GM19238 (cell line): ENCODE measurements around the gene BNIP5.

ENCODE experiments used
- DNase-seq: peaks from one replicate; pipeline ENCODE4 v3.0.0; 2011; ENCODE audit warnings: low spot score; ENCODE audit not compliant: insufficient read length

The BNIP5 gene

DNA sequence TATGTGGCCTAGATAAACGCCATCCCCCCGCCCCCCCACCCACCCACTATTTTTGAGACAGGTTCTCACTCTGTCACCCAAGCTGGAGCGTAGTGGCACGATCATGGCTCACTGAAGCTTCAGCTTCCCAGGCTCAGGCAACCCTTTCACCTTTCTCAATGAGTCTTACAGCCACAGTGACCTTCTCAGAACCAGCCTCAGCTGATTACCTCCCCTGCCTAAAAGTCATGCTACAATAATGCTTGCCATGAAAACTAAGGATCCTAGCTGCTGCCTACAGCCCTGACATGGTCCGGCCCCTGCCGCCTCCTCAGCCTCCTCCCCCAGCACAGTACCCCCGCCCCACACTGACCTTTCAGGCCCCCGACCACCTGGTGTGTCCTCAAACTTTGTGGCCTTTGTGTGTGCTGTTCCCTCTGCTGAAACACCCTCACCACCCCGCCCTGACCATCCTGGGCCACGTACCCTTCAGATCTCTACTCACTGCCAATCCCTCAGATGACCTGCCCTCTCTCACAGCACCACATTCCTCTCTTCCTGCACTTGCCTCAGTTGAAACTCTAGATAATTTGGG, 35.5 kb downstream of the BNIP5 start:
- no peak for DNase-seq

DNA sequence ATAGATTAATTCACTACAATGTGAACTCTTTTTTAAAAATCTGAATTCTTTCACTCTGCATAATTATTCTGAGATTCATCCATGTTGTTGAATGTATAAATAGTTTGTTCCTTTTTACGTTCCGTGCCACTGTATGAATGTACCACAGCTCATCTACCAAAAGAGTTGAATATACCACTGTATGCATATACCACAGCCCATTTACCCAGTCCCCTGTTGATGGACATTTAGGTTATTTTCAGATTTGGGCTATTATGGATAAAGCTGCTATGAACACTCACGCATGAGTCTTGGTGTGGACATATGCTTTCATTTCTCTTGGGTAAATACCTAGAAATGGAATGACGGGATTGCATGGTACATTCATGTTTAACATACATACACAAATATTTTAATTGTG, 38.7 kb downstream of the BNIP5 start:
- DNase-seq = no peak

DNA sequence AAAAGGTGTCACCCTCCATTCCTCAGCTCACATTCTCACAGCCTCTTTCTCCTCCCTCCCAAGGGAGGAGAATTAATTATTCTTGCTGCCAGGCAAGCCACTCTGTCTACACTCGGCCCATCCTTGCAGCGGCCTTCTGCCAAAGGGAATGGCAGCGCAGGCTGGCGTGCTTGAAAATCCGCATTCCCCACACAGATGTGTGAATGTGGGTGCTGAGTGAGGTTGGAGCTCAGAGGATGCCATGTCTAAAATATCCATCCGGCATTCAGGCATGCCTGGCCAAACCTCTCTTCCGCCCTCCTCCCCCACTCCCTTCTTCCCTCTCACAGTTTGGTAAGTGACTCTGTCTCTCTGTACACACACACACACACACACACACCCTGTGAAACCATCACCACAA, 39.2 kb downstream of the BNIP5 start:
- DNase-seq = no peak

DNA sequence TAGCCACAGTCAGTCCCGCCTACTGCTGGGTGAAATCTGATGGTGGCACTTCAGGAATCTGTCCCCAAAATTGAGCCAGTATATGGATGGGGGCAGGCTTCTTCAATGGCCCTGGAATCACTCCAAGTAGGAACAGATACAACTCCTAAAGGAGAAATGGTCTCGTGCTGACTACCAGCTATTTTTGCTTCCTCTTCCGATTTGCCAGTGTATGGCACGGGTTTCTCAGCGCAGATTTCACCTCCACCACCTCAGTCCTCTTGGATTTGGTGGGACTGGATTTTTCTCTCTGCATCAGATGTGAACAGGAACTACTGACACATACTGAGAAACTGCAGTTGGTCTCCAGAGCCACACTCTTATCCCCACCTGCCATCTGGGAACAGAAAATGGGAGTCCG, 39.6 kb downstream of the BNIP5 start:
- DNase-seq = no peak

DNA sequence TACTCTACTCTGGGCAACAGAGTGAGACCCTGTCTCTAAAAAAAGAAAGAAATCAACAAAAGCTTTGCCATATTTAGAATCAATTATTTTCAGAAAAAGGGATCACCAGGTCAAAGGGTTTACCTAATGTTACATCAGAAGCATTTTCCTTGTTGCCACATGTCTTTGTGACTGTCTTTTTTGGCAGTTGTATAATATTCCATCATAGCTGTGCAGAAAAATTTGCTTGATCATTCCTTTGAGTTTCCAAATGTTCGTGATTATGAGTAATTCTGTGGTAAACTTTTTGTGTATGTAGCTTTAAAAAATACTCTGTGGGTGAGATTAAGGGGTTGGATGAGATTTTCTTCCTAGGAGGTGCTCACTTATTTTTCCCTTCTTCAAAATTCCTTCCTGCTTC, 40.4 kb downstream of the BNIP5 start:
- no peak for DNase-seq

DNA sequence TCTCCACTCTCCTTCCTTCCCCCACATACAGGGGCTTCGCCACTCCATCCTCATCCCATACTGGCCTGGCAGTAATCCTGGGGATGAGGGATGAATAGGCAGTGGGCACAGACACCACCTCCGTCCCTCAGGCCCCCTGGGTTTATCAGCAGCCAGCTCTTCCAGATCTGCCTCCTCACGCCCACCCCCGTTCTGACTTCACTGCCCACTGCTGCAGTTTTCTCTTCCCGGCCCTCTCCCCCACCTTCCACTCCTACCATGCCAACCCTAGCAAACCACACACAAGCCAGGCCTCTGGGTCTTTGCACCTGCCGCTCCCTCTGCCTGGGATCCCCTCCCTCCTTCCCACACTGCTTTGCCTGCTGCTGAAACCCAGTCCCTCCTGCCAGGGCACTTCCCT, 44.5 kb downstream of the BNIP5 start:
- no peak for DNase-seq

DNA sequence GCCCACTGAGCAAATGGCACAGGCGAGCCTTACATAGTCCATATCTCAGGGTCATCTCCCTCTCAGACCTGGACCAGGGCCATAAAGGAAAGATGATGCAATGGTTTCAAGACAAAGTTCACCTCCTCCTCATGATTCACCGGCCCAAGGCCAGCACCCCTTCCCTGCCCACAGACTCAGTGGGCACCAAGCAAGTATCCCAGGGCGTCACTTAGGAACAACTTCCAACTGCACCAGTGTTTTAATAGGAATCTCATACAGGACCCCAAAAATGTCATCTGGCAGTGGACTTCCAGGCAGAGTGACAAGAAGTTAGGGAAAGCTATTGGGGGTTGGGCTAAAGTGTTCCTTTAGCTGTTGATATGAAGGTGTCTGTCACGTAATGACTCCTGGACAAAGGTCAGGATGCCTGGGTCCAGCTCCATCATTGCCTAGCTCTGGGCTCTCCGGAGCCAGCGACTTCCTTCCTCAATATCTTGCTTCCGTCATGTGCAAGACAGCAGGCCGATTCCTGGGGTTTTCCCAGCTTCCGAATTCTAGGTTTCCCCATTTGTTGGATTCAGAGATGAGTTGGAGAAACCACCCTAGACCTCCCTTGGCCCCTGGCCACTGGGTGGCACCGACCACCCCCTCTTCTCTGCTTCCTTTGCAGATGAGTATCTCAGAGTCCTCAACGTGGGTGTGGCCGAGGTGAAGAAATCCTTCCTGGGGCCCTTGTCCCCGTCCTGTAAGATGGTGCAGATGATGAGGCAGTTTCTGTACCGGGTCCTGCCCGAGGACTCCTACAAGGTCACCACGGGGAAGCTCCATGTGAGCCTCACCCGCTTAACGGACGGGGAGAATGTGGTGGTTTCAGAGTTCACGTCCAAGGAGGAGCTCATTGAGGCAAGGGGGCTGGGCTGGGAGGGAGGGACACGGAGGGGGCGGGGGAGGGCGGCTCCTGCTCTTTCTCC, 45.7 kb downstream of the BNIP5 start:
- no peak for DNase-seq

DNA sequence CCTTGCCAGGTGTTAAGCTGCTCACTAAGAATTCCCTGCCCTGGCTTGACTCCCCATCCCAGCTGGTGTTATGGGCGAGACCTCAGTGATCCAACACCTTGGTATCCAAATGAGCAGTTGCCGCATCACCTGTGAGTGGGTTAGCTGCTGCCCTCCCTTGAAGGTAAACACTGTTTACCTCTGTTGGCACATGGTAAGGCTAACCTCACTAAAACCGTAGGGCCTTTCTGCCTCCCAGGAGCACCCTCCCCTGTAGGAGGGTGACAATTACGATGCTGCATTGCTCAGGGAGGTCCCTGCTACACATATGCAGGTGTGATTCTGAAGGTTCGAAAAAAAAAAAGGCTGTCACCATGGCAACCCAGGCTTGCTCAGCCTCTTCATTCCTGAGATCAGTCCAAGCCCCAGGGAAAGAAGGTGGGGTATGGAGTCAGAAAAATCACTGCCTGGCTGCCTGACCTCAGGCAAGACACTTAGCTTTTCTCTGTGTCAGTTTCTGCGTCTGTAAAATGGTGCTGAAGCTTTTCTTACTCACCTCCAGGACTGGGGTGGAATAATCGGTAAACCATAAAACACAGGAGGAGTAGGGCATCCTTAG, 47.3 kb downstream of the BNIP5 start:
- DNase-seq = no peak

DNA sequence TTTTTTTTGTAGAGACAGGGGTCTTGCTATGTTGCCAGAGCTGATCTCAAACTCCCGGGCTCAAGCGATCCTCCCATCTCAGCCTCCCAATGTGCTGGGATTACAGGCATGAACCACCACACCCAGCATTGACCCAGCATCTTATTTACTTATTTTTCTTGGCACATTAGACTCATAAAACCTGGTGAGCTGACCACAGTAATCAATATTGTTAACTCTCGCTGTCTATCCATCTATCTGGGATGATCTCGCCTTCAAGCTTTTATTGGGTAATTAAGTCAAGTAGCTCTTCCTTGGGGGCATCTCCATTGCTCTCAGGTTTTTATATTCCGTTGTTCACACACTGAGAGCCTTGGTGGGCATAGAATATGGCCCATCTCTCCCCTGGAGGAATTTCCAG, 49.8 kb downstream of the BNIP5 start:
- no peak for DNase-seq

DNA sequence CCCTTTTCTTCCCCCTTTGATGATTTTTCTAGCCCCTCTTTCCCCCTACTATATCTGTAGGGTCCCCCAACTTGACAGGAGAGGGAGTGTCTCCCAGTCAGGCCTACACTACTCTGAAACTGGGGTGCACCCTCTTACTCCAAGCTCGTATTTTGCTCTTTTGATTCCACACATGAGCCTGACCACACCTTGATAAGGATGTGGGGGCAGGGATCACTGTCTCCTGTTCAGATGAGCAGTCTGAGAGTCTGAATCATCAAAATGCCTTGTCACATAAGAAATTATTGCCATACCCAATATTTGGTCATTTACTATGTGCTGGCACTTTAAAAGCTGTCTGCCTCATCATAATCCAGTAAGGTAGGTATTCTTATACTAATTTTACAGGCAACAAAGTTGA, 50.9 kb downstream of the BNIP5 start:
- no peak for DNase-seq

DNA sequence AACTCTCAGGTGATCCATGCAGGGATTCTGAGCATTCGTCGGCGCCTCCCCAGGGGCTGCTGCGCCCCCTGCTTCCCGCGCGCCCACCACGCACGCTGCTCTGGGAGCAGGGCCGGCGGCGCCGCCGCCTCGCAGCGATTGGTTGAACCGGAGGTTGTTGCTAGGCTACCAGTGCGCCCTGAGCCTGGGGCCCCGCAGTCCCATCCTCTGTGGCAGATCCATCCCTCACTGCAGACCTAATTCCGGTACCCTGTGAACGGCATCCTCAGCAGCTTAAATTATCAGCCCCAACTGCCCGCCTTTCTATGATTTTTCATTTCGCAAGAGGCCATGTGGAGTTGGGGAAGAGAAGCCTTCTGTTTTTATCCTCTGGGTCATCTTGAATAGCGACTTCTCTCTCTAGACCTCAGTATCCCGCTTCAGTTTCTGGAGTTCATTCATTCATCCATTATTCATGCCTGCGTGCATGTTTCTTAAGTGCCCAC, 51.5 kb downstream of the BNIP5 start:
- DNase-seq = no peak

DNA sequence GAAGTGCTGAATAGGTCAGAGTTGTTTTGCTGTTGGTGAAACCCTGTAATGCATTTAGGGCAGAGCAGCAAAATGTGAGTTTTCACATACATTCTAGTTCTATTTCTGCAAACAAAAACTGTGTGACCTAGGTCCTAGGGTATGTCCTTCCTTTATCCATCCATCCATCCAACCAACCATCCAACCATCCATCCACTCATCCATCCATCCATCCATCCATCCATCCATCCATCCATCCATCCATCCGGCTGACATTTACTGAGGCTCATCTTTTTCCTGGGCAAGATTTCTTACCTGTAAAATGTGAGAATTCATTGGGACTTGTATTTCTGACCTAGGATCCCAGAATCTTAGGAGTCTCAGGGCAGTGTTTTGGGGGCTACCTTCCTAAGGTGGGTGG, 52.3 kb downstream of the BNIP5 start:
- DNase-seq = no peak

DNA sequence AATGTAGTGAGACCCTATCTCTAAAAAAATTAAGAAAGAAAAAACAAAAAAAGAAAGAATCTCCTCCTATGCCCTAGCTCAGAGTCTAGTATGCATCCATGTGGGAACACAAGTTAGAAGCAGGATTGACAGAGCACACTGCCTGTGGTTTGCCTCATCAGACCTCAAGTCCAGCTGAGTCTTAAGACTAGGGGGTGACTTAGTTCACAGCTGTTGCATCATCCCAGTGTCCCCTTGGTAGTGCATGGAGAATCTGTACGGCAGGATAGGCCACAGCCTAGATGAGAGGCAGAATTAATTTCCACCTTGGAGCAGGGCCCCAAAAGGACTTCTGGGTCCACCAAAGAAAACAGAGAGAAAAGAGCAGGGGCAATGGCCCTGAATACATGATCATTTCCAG, 53.1 kb downstream of the BNIP5 start:
- DNase-seq = no peak

DNA sequence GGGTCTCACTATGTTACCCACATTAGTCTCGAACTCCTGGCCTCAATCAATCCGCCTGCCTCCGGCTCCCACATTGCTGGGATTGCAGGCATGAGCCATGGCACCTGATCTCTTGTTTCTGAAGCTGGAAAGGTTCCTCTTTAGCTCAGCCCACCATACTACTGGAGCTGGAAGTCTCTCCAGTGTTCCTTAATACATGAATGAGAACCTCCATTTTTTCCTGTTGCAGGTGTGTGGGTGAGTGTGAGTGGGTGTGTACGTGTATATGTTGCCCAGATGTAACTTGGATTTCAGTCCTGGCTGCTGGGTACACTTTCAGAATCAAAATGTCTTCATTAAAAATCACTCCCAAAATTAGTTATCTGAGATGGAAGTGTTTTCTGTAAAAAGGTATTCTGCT, 55.7 kb downstream of the BNIP5 start:
- DNase-seq = no peak

DNA sequence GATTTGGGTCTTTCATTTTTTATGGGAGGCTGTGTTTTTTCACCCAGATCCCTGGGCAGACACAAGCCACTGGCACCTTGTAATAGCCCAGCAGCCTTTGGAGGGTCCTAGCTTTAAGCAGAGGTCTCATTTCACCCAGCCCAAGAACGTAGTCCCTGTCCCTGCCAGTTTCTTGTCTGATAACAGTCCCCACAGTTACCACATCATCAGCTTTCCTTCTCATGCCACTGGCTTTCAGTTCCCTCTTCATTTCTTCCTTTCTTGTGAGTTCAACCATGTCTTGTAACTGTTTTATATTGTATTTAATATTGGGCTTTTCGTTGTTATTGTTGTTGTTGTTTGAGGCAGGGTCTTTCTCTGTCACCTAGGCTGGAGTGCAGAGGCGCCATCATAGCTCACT, 56.2 kb downstream of the BNIP5 start:
- no peak for DNase-seq

DNA sequence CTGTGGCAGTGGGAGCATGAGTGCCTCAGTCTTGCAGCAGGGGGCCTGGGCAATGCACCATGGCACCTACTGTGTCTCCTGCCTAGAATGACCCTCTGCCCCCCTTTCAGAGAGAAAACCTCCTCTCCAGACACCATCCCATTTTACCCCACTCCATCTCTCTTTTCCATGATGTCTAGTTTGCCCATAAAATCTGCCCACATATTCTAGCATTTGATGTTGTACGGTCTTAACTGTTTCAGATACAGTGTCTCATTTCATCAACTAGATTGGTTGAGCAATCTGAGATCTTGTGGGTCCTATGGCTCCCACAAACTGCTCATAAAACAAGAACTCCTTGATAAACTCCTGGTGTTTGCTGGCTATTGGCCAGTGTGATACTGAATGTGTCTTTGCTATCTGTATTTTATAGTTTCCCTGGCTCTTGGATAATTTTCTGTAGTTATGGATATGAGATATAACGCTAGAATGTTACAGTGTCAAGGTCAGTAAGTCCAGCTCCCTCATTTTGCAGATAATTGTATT, 58.7 kb downstream of the BNIP5 start:
- no peak for DNase-seq

DNA sequence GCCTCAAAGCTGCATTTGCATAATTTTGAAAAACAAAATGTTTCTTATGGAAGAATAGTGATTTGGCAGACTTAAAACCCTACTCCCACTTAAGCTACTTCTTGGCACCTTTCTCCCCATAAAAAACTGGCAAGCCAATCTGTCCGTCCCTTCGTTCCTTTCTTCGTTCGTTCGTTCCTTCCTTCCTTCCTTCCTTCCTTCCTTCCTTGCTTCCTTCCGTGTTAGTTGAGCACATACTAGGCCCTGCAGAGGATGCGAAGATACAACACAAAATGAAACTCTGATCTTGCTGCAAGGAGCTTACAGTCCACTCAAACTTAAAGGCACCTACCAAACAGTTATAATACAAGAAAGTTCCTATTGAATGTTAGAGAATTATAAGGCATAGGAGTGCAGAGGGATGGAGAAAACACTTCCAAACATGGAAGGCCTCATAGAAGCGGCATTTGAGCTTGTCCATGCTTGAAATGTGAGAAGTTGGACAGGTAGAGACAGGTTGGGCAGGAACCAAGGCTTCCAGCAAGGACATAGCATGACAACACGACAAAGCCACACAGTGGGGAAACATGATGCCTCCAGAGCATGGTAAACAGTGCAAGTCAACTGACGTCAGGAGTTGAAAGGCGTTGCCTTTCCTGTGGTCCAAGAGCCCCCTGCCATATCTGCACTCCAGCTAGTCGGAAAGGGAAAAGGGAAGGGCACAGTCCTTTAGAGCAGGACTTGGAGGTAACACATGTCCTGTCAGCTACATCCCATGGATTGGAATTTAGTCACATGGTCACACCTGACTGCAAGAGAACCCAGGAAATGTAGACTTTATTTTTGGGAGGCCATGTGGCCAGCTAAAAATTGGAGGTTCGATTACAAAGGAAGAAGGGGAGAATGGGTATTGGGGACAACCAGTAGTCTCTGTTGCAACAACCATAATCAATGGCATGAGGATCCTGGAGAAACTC, 59.8 kb downstream of the BNIP5 start:
- DNase-seq = no peak

DNA sequence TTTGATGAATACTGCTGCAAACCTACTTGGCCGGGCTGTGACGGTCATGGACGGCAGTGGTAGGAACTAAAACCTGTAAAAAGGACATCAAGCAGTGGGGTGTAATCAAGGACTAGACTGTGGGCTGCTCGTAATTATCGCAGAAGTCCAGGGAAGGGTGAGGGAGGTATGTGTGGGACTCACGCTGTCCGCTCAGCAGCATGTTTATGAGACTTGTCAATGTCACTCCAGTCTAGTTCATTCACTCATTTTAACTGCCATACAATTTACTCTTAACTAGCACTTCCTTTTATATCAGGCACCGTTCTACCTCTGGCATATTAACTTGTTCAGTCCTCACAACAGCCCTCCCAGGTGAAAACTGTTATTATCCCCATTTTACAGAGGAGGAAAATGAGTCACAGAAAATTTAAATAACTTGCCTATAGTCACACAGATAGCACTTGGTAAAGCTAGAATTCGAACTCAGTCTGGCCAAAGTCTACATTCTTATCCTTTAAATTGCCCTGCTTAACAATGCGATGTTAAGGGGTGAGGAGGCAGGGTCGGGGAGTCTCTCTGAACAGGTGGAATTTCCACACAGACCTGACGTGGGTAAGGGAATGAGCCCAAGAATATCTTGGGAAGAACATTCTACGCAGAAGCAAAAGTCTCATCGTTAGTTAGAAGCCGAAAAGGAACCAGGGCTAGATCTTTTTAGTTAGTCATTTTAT, 62.7 kb downstream of the BNIP5 start:
- DNase-seq = no peak

DNA sequence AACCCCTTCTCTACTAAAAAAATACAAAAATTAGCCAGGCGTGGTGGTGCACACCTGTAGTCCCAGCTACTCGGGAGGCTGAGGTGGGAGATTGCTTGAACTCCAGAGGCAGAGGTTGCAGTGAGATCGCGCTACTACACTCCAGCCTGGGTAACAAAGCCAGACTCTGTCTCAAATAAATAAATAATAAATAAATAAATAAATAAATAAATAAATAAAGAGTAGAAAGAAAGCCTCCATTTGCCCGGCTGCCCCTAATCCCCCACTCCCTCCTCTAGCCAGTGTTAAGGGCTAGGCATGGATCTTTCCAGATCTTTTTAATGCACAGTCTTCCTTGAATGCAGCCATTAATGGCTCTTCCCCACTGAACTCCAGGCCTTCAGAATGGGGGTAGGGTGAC, 63.6 kb downstream of the BNIP5 start:
- DNase-seq = no peak

DNA sequence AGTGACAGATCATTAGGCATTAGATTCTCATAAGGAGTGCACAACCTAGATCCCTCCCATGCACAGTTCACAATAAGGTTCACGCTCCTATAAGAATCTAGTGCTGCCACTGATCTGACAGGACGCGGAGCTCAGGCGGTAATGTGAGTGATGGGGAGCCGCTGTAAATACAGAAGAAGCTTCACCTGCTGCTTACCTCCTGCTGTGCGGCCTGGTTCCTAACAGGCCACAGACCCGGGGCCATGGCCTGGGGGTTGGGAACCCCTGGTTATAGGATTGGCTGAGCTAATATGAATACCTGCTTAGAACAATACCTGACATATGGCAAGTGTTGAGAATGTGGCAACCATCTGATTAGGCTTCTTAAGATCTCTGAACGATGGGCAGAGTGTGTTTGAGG, 64.5 kb downstream of the BNIP5 start:
- DNase-seq = no peak
